ENCODE measurements around the gene TSPAN7.

TSPAN7 gene

GRCh38 chrX:38595801-38596200, 34.5 kb downstream of the TSPAN7 start:
- DNase-seq: no peak

- no peak for DNase-seq
Observed at GRCh38 chrX:38596939-38597338, 35.6 kb downstream of the TSPAN7 start.

GRCh38 chrX:38599796-38600755, 38.7 kb downstream of the TSPAN7 start:
- DNase-seq: no peak

- DNase-seq: no peak
Observed at GRCh38 chrX:38601866-38602265, 40.5 kb downstream of the TSPAN7 start.

GRCh38 chrX:38606821-38607220, 45.5 kb downstream of the TSPAN7 start:
- DNase-seq: no peak

- DNase-seq: no peak
Observed at GRCh38 chrX:38607976-38608375, 46.6 kb downstream of the TSPAN7 start.

GRCh38 chrX:38610849-38611248, 49.5 kb downstream of the TSPAN7 start:
- DNase-seq: no peak

- DNase-seq: no peak
Observed at GRCh38 chrX:38612281-38612680, 50.9 kb downstream of the TSPAN7 start.

- no peak for DNase-seq
Observed at GRCh38 chrX:38614485-38614884, 53.1 kb downstream of the TSPAN7 start.

GRCh38 chrX:38616904-38617303, 55.6 kb downstream of the TSPAN7 start:
- no peak for DNase-seq

- DNase-seq: no peak
Observed at GRCh38 chrX:38618180-38618579, 56.8 kb downstream of the TSPAN7 start.

GRCh38 chrX:38620623-38621022, 59.3 kb downstream of the TSPAN7 start:
- no peak for DNase-seq

GRCh38 chrX:38626296-38626695, 65.0 kb downstream of the TSPAN7 start:
- DNase-seq: no peak

GRCh38 chrX:38627683-38628082, 66.3 kb downstream of the TSPAN7 start:
- DNase-seq: peak; percentile 0 to 17

- no peak for DNase-seq
Observed at GRCh38 chrX:38628587-38628986, 67.2 kb downstream of the TSPAN7 start.

GRCh38 chrX:38632516-38632915, 71.2 kb downstream of the TSPAN7 start:
- DNase-seq: no peak

GRCh38 chrX:38634665-38635064, 73.3 kb downstream of the TSPAN7 start:
- DNase-seq: no peak

GRCh38 chrX:38636949-38637819, 75.8 kb downstream of the TSPAN7 start:
- no peak for DNase-seq

GRCh38 chrX:38638952-38639529, 77.7 kb downstream of the TSPAN7 start:
- no peak for DNase-seq

GRCh38 chrX:38639730-38640129, 78.4 kb downstream of the TSPAN7 start:
- no peak for DNase-seq

GRCh38 chrX:38641197-38641596, 79.9 kb downstream of the TSPAN7 start:
- no peak for DNase-seq

GRCh38 chrX:38643903-38644302, 82.6 kb downstream of the TSPAN7 start:
- DNase-seq: no peak

GRCh38 chrX:38646129-38646528, 84.8 kb downstream of the TSPAN7 start:
- DNase-seq: no peak
